H54 (cell line): ENCODE measurements around the gene SLC10A1.

Experiments
- DNase-seq: peaks from one replicate; pipeline ENCODE4 v3.0.0; 2011; ENCODE audit warnings: low spot score, mixed read lengths; ENCODE audit not compliant: insufficient read length
- FAIRE-seq: peaks from 3 replicates; lab custom pipeline; 2011; peaks lifted over from hg19 to GRCh38; lab: Jason Lieb, UNC
- POLR2A ChIP-seq: IDR thresholded peaks from 2 replicates; pipeline ENCODE4 v1.6.1; 2011; ENCODE audit warnings: low read depth, mild to moderate bottlenecking, low read length

Gene SLC10A1

DNA sequence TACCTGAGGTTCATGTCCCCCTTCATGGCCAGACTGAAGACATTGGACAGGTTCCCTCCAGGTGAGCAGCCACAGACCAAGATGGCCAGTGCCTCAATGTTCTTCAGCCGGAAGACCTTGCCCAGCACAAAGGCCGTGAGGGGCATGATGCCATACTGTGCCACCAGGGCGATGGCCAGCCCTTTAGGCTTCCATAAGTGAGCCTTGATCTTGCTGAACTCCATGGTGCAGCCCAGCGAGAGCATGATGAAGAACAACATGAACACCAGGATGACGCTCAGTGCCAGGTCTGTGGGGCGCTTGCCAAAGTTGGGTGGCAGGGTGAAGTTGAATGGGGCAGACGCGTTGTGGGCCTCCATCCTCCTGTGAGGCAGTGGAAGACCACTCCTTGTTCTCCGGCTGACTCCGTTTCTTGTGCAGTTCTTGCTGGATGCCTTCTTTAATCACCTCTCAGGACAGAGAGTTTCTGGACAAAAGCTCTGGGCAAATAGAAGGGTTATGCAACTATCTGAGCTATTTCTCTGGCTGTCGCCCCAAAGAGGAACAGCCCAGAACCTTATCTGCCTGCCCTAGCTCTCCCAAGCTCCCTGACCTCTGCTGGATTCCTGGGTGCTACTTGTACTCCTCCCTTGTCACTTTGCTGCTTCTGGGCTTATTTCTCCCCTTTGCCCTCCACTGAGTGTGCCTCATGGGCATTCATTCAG is at the start of gene SLC10A1:
SLC10A1 (minus strand) TSS at position 445 of the 704 bp plus-strand sequence; CDS start at position 359, 86 bp downstream.
- TF ChIP-seq POLR2A: no peak
- FAIRE-seq (no peak), DNase-seq (no peak)

DNA sequence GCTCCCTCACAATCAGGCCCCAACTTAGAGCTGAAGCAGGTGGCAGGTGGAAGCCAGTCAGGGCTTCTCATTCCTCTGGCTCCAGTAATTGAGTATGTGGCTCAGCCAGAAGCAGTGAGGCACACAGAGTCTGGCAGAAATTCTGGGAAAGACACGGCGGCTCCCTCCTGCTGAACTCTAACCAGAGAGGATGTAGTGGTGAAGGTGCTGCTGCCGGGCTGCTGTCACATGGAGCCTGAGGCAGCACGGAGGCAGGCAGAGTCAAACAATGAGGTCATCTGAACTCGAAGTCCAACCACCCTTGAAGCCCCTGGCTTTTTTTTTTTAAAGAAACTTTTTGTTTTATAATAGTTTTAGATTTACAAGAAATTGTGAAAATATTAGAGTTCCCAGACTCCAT is 48.7 kb upstream of the SLC10A1 start:
- no peak for DNase-seq
- TF ChIP-seq POLR2A: no peak
- FAIRE-seq: no peak

DNA sequence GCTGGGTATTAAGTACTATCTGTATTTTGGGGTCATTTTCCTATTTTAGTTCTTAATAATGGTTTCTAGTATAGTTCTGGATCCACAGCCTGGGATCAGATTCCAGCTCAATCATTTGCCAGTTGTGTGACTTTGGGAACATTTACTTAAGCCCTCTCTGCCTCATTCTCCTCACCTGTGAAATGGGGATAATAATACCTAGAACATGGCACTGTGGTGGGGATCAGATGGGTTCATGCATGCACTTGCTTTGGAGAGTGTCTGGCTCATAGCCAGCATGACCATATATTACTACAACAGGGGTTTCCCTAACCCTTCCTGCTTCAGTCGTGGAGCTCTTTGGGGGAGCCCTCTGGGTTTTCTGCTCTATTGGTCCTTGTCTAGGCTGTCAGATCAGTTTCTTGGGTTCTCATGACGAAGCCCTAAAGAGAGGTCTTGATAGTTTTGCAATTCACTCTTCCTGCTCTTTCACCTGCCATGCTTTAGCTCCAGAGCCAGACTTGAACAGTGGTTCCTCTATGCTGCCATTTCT is 48.1 kb upstream of the SLC10A1 start:
- FAIRE-seq (no peak), DNase-seq (no peak)
- TF ChIP-seq POLR2A: no peak

DNA sequence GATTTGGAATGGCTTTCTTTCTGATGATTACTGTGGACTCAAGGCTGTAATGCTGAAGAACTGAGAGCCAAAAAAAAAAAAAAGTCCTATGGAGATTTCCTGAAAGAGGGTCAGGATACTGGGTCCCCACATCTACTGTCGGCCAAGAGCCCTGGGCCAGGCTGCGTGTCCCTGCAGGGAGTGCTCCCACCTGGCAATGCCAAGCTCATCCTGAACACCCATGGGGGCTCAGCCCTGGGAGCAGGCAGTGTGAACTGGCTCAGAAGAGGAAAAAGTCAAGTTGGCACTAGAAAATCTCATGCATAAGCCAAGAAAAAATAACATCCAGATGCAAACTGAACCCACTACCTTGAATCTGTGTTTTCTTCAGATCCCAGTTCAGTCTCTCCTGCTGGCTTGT is 47.1 kb upstream of the SLC10A1 start:
- no peak for TF ChIP-seq POLR2A
- no peak for FAIRE-seq
- no peak for DNase-seq

DNA sequence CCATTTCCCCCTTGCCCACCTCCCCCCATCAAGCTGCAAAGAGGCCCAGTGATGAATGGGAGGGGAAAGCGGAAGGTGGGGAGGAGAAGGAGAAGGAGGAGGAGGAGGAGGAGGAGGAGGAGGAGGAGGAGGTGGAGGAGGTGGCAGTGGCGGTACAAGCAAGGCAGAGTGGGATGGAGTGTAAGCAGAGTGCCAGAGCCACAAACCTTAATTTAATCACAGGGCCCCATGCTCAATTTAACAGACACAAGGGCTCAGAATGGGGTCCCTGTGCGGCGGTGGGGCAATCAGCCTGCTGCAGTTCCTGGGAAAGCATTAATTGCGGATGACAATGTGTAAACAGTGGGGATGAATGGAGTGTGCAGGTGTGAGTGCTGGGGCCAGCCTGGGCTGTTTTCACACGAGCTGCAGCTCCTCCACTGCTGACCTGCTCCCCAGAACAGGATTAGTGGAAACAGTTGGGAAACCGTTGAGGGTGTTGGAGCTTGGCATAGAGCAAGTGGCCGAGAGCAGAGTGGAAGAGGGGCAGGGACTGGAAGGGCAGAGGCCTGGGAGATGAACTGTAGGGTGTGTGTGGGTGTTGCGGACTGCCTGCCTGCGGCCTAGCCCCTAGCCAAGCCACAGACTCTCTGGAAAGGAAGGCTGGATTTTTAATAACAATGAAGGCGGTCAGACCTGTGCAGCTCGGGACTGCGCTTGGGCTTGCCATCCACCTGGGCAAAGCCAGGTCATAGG is 45.8 kb upstream of the SLC10A1 start:
- DNase-seq (no peak), FAIRE-seq (no peak)
- no peak for TF ChIP-seq POLR2A

DNA sequence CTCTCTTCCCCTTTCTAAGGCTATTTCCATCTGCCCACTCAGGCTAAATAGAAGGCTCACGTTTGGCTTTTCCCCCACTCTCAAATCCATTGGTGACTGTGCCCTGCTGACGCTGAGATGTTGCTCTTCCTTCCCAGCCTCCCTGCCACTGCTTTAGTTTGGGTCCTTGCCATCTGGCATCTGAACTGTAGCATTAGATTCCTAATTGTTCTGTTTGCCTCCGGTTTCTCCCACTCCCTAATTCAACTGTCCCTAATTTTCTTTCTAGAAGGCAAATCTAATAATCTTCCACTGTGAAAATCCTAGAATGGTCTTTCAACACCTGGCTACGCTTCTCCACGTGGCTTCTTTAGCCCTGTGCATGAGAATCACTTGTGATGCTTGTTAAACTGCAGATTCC is 44.6 kb upstream of the SLC10A1 start:
- DNase-seq (no peak), FAIRE-seq (no peak)
- no peak for TF ChIP-seq POLR2A

DNA sequence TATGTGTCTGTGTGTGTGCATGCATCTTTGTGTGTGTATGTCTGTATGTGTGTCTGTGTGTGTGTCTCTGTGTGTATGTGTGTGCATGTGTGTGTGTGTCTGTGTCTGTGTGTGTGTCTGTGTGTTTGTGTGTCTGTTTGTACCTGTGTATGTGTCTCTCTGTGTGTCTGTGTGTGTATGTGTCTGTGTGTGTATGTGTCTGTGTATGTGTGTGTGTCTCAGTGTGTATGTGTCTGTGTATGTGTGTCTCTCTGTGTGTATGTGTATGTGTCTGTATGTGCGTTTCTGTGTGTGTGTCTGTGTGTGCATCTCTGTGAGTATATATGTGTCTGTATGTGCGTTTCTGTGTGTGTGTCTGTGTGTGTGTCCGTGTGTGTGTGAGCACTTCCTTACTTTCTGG is 42.6 kb upstream of the SLC10A1 start:
- FAIRE-seq (peak; percentile 45), DNase-seq (no peak)
- TF ChIP-seq POLR2A: no peak

DNA sequence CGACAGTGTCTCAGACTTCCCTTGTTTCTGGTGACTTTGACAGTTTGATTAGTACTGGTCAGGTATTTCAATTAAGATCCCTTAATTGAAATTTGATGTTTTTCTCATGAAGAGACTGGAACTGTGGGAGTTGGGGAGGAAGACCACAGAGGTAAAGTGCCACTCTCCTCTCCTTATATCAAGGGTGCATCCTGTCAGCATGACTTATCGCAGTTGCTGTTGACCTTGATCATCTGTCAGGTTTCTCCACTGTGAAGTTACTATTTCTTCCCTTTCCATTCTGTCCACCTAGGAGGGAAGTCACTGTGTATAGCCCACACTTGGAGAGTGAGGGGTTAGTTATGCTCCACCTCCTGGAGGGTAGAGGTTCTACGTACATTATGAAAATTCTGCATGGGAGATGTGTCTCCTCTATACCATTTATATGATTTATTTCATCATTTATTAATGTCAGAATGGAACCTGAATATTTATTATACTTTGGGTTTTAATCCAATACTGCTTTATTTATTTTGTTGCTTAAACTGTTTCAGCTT is 41.9 kb upstream of the SLC10A1 start:
- no peak for DNase-seq
- FAIRE-seq: no peak
- no peak for TF ChIP-seq POLR2A

DNA sequence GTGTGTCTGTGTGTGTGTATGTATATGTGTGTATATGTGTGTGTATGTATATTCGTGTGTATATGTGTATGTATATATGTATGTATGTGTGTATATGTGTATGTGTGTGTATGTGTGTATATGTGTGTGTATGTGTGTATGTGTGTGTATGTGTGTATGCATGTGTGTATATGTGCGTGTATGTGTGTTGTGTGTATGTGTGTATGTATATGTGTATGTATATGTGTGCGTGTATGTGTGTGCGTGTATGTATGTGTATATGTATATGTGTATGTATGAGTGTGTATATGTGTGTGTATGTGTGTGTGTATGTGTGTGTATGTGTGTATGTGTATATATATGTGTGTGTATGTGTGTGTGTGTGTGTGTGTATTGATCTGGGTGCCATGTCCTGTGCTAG is 31.8 kb upstream of the SLC10A1 start:
- FAIRE-seq: no peak
- DNase-seq: no peak
- no peak for TF ChIP-seq POLR2A

DNA sequence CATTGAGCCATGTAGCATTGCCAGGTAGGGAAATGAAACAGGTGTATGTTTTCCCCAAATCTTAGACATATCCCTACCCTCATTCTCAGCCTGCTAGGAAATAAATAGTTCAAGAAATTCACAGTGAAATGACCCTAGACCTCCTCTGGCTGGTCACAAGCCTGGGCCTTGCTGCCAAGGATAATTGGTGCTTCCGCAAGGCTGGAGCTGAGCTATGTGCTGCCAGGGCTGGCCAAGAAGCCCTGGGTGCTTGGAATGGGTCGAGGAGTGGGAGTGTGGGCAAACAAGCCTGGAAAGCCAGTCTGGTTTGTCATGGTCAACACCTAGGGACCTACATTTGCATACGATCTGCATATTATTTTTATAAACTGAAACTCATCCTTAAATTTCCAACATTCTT is 31.3 kb upstream of the SLC10A1 start:
- DNase-seq (no peak), FAIRE-seq (no peak)
- TF ChIP-seq POLR2A: no peak

DNA sequence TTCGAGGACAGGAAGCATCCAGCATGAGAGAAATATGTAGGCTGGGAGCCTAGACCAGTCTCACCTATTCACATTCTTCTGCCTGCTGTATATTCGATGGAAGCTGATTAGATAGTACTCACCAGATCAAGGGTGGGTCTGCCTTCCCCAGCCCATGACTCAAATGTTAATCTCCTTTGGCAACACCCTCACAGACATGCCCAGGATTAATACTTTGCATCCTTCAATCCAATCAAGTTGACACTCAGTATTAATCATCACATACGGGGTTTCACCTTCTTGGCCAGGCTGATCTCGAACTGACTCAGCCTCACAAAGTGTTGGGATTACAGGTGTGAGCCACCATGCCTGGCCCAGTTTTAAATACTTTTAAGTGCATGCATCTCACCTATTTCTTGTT is 30.5 kb upstream of the SLC10A1 start:
- no peak for TF ChIP-seq POLR2A
- DNase-seq (no peak), FAIRE-seq (no peak)

DNA sequence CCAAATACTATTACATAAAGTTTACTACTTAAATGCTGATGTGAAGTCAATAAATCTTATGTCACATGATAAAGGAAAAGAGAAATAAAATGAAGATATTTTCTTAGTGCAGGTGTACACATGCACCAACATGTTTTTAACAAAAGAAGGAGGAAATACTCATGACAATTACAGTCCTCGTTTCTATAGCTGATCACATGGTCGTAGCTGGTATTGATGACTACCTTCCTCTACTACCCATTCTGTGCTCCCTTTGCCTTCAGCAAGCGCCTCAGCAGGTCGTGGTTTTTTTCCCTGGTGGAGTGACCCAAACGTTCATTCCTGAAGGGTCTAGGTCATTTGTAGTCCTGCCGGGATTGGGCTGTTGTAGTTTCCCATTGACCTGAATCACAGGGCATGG is 25.4 kb upstream of the SLC10A1 start:
- no peak for TF ChIP-seq POLR2A
- no peak for DNase-seq
- FAIRE-seq: no peak

DNA sequence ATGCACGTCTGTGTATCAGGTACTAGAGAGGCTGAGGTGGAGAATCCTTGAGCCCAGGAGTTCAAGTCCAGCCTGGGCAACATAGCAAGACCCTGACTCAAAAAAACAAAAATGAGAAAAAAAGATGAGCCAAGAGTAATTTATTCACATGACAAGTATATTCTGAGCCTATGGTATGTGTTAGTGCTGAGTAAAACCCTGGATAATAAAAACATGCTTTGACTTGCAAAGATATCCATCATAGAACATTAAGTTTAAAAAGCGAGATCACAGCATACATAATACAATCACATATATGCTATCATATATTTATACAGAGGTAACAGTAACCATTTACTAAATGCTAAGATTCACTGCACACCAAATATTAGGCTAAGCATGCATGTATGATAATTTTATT is 23.9 kb upstream of the SLC10A1 start:
- no peak for FAIRE-seq
- TF ChIP-seq POLR2A: no peak
- DNase-seq: no peak

DNA sequence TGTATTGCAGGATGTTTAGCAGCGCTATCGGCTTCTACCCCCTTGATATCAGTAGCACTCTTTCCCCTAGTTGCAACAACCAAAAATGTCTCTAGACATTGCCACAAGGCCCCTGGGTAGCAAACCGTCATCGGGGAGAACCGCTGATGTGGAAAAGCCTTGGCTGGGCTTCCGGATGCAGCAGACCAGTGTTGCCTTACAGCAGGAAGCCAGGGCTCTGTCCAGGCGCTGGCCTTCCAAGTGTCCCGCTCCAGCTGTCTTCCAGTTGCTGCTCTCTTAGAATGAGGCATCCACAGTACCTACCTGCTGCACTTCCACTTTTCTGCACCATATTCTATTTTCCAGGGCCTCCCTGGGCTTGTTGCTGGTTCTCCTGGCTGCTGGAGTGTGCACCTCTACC is 22.6 kb upstream of the SLC10A1 start:
- TF ChIP-seq POLR2A: no peak
- DNase-seq (no peak), FAIRE-seq (no peak)

DNA sequence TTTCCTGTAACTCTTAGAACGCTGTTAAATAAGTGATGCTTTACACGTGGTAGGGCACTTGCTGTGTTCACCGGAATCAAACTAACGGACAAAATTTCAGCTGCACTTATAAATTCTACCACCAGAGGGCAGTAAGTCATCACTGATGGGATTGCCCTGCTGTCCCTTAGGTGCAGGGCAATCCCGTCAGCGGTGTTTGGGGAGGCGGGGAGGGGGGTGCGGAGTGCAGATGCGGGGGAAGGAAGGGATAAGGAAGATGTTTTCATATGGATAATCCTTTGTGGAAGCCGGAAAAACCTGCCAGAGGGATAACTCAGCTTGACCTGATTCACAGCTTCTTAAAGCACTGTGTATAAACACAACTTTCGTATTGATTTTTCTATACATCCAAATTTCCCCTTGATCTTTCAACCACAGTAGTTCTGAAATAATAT is 21.7 kb upstream of the SLC10A1 start:
- no peak for TF ChIP-seq POLR2A
- FAIRE-seq: no peak
- peak; percentile 24 for DNase-seq
